ENCODE measurements around the gene DOCK4. TPM values are rescaled to one million over a fixed set of nuclear protein-coding genes. Genes with fewer than 3 reads are reported as not detected.
A peak's percentile ranks its signal among the peaks of the same experiment; 100 is the strongest.

Gene DOCK4
- total RNA-seq, 1 experiment from 2014 or later, result 31.4 TPM

- no TSS peak for BruUV-seq (replicated peaks)
- H3K9me3 Mint-ChIP-seq (ENCODE audit: unreplicated experiment), result no peaks in the 10 kb centered on the region
- H3K36me3 Mint-ChIP-seq (ENCODE audit: insufficient read depth, unreplicated experiment), result peaks cover 13% of the 10 kb centered on the region
- H3K27me3 Mint-ChIP-seq (ENCODE audit: insufficient read depth, unreplicated experiment), result no peaks in the 10 kb centered on the region
- H3K27ac Mint-ChIP-seq (ENCODE audit: low read depth, unreplicated experiment), result no peak overlapping the region
- ChIA-PET POLR2A (interaction anchor here (0.8 kb wide), 1 partner anchor 237 kb away, joined by 4 read pairs; no protein-coding TSS in a partner anchor), CTCF (interaction anchor here (0.5 to 3.7 kb wide), 53 partner anchors 9 to 1970 kb away, joined by 3 to 33 read pairs (median 4); no protein-coding TSS in a partner anchor)
- DNase-seq (ENCODE audit: unreplicated experiment), result peak; percentile 79
- intact Hi-C loops (cut with micrococcal nuclease), result loop anchor here (1.0 to 2.0 kb wide), 4 partner anchors 249 to 1891 kb away; no protein-coding TSS in a partner anchor
- peak; percentile 91 for TF ChIP-seq CTCF (IDR thresholded peaks at IDR 0.05; ENCODE audit: unreplicated experiment)
- H3K4me1 Mint-ChIP-seq (ENCODE audit: insufficient read depth, unreplicated experiment), result no peaks in the 10 kb centered on the region
- H3K4me3 Mint-ChIP-seq (ENCODE audit: unreplicated experiment), result no peak overlapping the region
Measured at GRCh38 chr7:111735661-111736551, 470.3 kb downstream of the DOCK4 start.

GRCh38 chr7:111734954-111735660, 471.1 kb downstream of the DOCK4 start:
- H3K4me3 Mint-ChIP-seq (ENCODE audit: unreplicated experiment), result no peak overlapping the region
- POLR2A ChIA-PET, result no interaction called here
- intact Hi-C loops (cut with micrococcal nuclease), result loop anchor here (1.0 to 2.0 kb wide), 4 partner anchors 248 to 1890 kb away; no protein-coding TSS in a partner anchor

GRCh38 chr7:111732923-111733322, 473.3 kb downstream of the DOCK4 start:
- no peaks in the 10 kb centered on the region for H3K9me3 Mint-ChIP-seq (ENCODE audit: unreplicated experiment)
- no peak for TF ChIP-seq CTCF (IDR thresholded peaks at IDR 0.05; ENCODE audit: unreplicated experiment)
- H3K27ac Mint-ChIP-seq (ENCODE audit: low read depth, unreplicated experiment), result no peak overlapping the region
- H3K4me1 Mint-ChIP-seq (ENCODE audit: insufficient read depth, unreplicated experiment), result no peaks in the 10 kb centered on the region
- intact Hi-C loops (cut with micrococcal nuclease), result no loop called here
- DNase-seq (ENCODE audit: unreplicated experiment), result no peak
- H3K4me3 Mint-ChIP-seq (ENCODE audit: unreplicated experiment), result no peak overlapping the region
- H3K27me3 Mint-ChIP-seq (ENCODE audit: insufficient read depth, unreplicated experiment), result no peaks in the 10 kb centered on the region
- ChIA-PET POLR2A (no interaction called here), CTCF (interaction anchor here (0.6 to 1.3 kb wide), 5 partner anchors 9 to 1889 kb away, joined by 3 to 4 read pairs (median 3); no protein-coding TSS in a partner anchor)
- BruUV-seq (replicated peaks), result no TSS peak
- peaks cover 4% of the 10 kb centered on the region for H3K36me3 Mint-ChIP-seq (ENCODE audit: insufficient read depth, unreplicated experiment)

More at GRCh38 chr7:111734954-111735660, 471.1 kb downstream of the DOCK4 start:
- H3K27ac Mint-ChIP-seq (ENCODE audit: low read depth, unreplicated experiment), result no peak overlapping the region
- BruUV-seq (replicated peaks), result no TSS peak
- TF ChIP-seq CTCF (IDR thresholded peaks at IDR 0.05; ENCODE audit: unreplicated experiment), result no peak
- no peaks in the 10 kb centered on the region for H3K27me3 Mint-ChIP-seq (ENCODE audit: insufficient read depth, unreplicated experiment)
- no peaks in the 10 kb centered on the region for H3K9me3 Mint-ChIP-seq (ENCODE audit: unreplicated experiment)
- peaks cover 13% of the 10 kb centered on the region for H3K36me3 Mint-ChIP-seq (ENCODE audit: insufficient read depth, unreplicated experiment)
- DNase-seq (ENCODE audit: unreplicated experiment), result no peak
- no peaks in the 10 kb centered on the region for H3K4me1 Mint-ChIP-seq (ENCODE audit: insufficient read depth, unreplicated experiment)
- CTCF ChIA-PET, result interaction anchor here (0.7 to 3.7 kb wide), 19 partner anchors 9 to 1892 kb away, joined by 3 to 33 read pairs (median 4); no protein-coding TSS in a partner anchor

Data from MCF 10A (cell line).